ENCODE data around the gene ENO4. TPM values are rescaled to one million over a fixed set of nuclear protein-coding genes. Genes with fewer than 3 reads are reported as not detected.

The ENO4 gene
- total and polyA plus RNA-seq, 10 of the 15 experiments (the other 5 are each of a cell fraction or from before 2014, with no cell fraction given), result 0.12 to 0.37 (median 0.18) TPM; not detected in 7

DNA sequence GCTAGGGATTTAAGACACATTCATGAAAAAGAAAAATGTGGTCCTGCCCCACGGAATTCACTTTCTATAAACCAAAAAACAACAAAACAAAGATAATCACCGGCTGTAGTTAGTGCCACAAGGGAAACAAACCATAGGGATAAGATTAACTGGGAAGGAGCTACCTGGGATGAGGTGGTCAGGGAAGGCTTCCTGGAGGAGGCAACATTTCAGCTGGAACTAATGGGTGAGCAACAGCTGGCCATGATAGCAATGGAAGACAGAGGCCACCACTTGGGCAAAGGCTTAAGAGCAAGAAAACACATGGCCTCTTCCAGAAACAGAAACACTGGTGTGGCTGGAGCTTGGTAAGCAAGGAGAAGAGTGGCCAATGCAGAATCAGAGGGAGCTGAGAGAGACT lies 38.4 kb upstream of the ENO4 start:
- Histone ChIP-seq H3K36me3 (ENCODE audit: control insufficient read depth in 2 of 2, insufficient read depth in 2 of 2, low read length in 1 of 2) (no peaks in the 10 kb centered on the region), H4K20me1 (ENCODE audit: control insufficient read depth, insufficient read depth) (no peaks in the 10 kb centered on the region), H2AFZ (ENCODE audit: control insufficient read depth, low read depth, low read length) (no peak overlapping the region), H3K27ac (ENCODE audit: control insufficient read depth, insufficient read depth) (no peak overlapping the region), H3K79me2 (ENCODE audit: control insufficient read depth, insufficient read depth, low read length) (no peaks in the 10 kb centered on the region), H3K27me3 (replicated peaks in 1 of 2; ENCODE audit: control insufficient read depth in 2 of 2, insufficient read depth in 2 of 2, low read length in 1 of 2) (no peaks in the 10 kb centered on the region; a peak in 2 of 4 replicates), H3K9me3 (replicated peaks; ENCODE audit: control insufficient read depth, insufficient read depth, low read length) (no peaks in the 10 kb centered on the region), H3K9ac (ENCODE audit: control insufficient read depth, insufficient read depth, low read length) (no peak overlapping the region), H3K4me1 (ENCODE audit: control insufficient read depth, insufficient read depth, low read length) (no peaks in the 10 kb centered on the region), H3K4me3 (no peak overlapping the region), H3K4me2 (ENCODE audit: control insufficient read depth, insufficient read depth) (no peak overlapping the region)
- ChIA-PET SMC1A (ENCODE audit: uncharacterized antibody, unreplicated experiment) (no interaction called here), CTCF (interaction anchor here (0.8 to 1.7 kb wide), 5 partner anchors 14 to 359 kb away, joined by 3 to 5 read pairs (median 3); no protein-coding TSS in a partner anchor), RAD21 (ENCODE audit: unreplicated experiment) (no interaction called here), POLR2A (no interaction called here)
- TF ChIP-seq EGR1 (IDR thresholded peaks at IDR 0.05; ENCODE audit: borderline replicate concordance in 1 of 2, low read depth in 2 of 2, low read length in 2 of 2) (no peak), NR2F1 (conservative IDR thresholded peaks at IDR 0.05) (no peak), CHD4 (IDR thresholded peaks at IDR 0.05) (no peak), SIX5 (IDR thresholded peaks at IDR 0.05; ENCODE audit: low read depth, low read length, severe bottlenecking) (no peak), PAX8 (IDR thresholded peaks at IDR 0.05) (no peak), TCF7 (IDR thresholded peaks at IDR 0.05; ENCODE audit: borderline replicate concordance) (no peak), ZNF24 (IDR thresholded peaks at IDR 0.05) (no peak), MEF2B (IDR thresholded peaks at IDR 0.05; ENCODE audit: partially characterized antibody, poor library complexity, severe bottlenecking) (no peak), SMC3 (IDR thresholded peaks at IDR 0.05; ENCODE audit: borderline replicate concordance, low read length) (no peak)
- no peak for FAIRE-seq
- DNase-seq (ENCODE audit: low read depth, low spot score), result no peak
- in situ Hi-C loops (cut with MboI), result no loop called here
- no TSS peak for BruUV-seq (replicated peaks)
- intact Hi-C loops (cut with micrococcal nuclease; ENCODE audit: unreplicated experiment), result no loop called here
- 17% methylated on average over 2 of the region's 2 CpGs for WGBS (ENCODE audit: insufficient coverage, insufficient replicate concordance, low lambda C conversion rate, missing lambda C conversion rate)
- no peak for ATAC-seq

DNA sequence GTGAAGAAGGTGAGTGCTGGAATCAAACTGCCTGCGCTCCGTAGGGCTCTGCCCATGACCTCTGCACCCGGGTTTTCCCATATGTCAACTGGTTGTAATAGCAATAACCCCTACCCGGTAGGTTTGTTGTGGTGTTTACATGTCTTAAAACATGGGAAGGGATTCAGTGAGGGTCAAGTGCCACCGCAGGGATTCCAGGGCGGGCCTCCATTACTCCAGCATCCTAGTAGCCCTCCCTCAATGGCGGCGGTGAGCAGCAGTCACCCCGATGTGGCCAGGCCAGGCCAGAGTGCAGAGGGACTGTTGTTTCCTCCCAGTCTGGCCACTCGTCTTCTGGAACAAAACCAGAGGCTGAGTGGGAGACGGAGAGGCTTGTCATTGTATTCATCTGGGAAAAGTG lies 37.6 kb upstream of the ENO4 start:
- BruUV-seq (replicated peaks), result no TSS peak
- H2AFZ ChIP-seq (ENCODE audit: control insufficient read depth, low read depth, low read length), result no peak overlapping the region
- FAIRE-seq, result no peak
- TF ChIP-seq POLR2AphosphoS5 (IDR thresholded peaks at IDR 0.05; ENCODE audit: low read length), result no peak
- no peak for TF ChIP-seq ETV6 (conservative IDR thresholded peaks at IDR 0.05 in 1 of 2, IDR thresholded peaks at IDR 0.05 in 1 of 2; ENCODE audit: borderline replicate concordance in 1 of 2, low read depth in 1 of 2)
- no peak for TF ChIP-seq FOS (IDR thresholded peaks at IDR 0.05; ENCODE audit: borderline replicate concordance, extremely low read depth, insufficient read length)
- TF ChIP-seq ZNF384 (IDR thresholded peaks at IDR 0.05; ENCODE audit: borderline replicate concordance, low read depth, low read length), result no peak
- no peak for TF ChIP-seq TCF3 (IDR thresholded peaks at IDR 0.05; ENCODE audit: borderline replicate concordance, insufficient read depth, low read depth, low read length)
- TF ChIP-seq, protein P1, sequence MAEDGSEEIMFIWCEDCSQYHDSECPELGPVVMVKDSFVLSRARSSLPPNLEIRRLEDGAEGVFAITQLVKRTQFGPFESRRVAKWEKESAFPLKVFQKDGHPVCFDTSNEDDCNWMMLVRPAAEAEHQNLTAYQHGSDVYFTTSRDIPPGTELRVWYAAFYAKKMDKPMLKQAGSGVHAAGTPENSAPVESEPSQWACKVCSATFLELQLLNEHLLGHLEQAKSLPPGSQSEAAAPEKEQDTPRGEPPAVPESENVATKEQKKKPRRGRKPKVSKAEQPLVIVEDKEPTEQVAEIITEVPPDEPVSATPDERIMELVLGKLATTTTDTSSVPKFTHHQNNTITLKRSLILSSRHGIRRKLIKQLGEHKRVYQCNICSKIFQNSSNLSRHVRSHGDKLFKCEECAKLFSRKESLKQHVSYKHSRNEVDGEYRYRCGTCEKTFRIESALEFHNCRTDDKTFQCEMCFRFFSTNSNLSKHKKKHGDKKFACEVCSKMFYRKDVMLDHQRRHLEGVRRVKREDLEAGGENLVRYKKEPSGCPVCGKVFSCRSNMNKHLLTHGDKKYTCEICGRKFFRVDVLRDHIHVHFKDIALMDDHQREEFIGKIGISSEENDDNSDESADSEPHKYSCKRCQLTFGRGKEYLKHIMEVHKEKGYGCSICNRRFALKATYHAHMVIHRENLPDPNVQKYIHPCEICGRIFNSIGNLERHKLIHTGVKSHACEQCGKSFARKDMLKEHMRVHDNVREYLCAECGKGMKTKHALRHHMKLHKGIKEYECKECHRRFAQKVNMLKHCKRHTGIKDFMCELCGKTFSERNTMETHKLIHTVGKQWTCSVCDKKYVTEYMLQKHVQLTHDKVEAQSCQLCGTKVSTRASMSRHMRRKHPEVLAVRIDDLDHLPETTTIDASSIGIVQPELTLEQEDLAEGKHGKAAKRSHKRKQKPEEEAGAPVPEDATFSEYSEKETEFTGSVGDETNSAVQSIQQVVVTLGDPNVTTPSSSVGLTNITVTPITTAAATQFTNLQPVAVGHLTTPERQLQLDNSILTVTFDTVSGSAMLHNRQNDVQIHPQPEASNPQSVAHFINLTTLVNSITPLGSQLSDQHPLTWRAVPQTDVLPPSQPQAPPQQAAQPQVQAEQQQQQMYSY (CRISPR knock-in tag; IDR thresholded peaks at IDR 0.05), result no peak
- no peak for TF ChIP-seq FOXK2 (IDR thresholded peaks at IDR 0.05)
- no peak for TF ChIP-seq DPF2 (IDR thresholded peaks at IDR 0.05)
- no peak for ATAC-seq
- H3K36me3 ChIP-seq (ENCODE audit: control insufficient read depth in 2 of 2, insufficient read depth in 2 of 2, low read length in 1 of 2), result no peaks in the 10 kb centered on the region
- DNase-seq (ENCODE audit: low read depth, low spot score), result no peak
- H3K27me3 ChIP-seq (replicated peaks in 1 of 2; ENCODE audit: control insufficient read depth in 2 of 2, insufficient read depth in 2 of 2, low read length in 1 of 2), result no peaks in the 10 kb centered on the region
- intact Hi-C loops (cut with micrococcal nuclease; ENCODE audit: unreplicated experiment) (no loop called here), in situ Hi-C loops (cut with MboI) (no loop called here)
- POLR2A ChIA-PET, result no interaction called here
- H3K4me3 ChIP-seq, result no peak overlapping the region
- H3K4me1 ChIP-seq (ENCODE audit: control insufficient read depth, insufficient read depth, low read length), result no peaks in the 10 kb centered on the region
- no peak overlapping the region for H3K9ac ChIP-seq (ENCODE audit: control insufficient read depth, insufficient read depth, low read length)
- no peaks in the 10 kb centered on the region for H3K79me2 ChIP-seq (ENCODE audit: control insufficient read depth, insufficient read depth, low read length)
- no peaks in the 10 kb centered on the region for H3K9me3 ChIP-seq (replicated peaks; ENCODE audit: control insufficient read depth, insufficient read depth, low read length)
- H4K20me1 ChIP-seq (ENCODE audit: control insufficient read depth, insufficient read depth), result no peaks in the 10 kb centered on the region
- whole genome bisulfite sequencing (ENCODE audit: insufficient coverage, insufficient replicate concordance, low lambda C conversion rate, missing lambda C conversion rate), result 44% methylated on average over 11 of the region's 11 CpGs
- H3K4me2 ChIP-seq (ENCODE audit: control insufficient read depth, insufficient read depth), result no peak overlapping the region
- no peak overlapping the region for H3K27ac ChIP-seq (ENCODE audit: control insufficient read depth, insufficient read depth)
- SMC1A ChIA-PET (ENCODE audit: uncharacterized antibody, unreplicated experiment), result no interaction called here
- CTCF ChIA-PET, result interaction anchor here (1.0 kb wide), 2 partner anchors 15 to 358 kb away, joined by 3 to 5 read pairs; no protein-coding TSS in a partner anchor
- RAD21 ChIA-PET (ENCODE audit: unreplicated experiment), result no interaction called here
